H9 (cell line): ENCODE data around the gene ASS1. TPM values are rescaled to one million over a fixed set of nuclear protein-coding genes. Genes with fewer than 3 reads are reported as not detected.

ENCODE experiments used
- DNase-seq: peaks from one replicate; pipeline ENCODE4 v3.0.0-alpha.2; 2017
- H2AFZ ChIP-seq: one replicate; pipeline ENCODE4 v1.6.1; 2013; ENCODE audit warnings: mild to moderate bottlenecking, low read length, control low read depth, moderate library complexity
- H2AK5ac ChIP-seq: 2 replicates; pipeline ENCODE4 v1.6.1; 2013; ENCODE audit warnings: low read length, control low read depth, mixed read lengths; ENCODE audit not compliant: insufficient read length
- H2BK120ac ChIP-seq: one replicate; pipeline ENCODE4 v1.6.1; 2013; ENCODE audit warnings: low read depth, mild to moderate bottlenecking, low read length, control low read depth, inconsistent platforms; ENCODE audit not compliant: poor library complexity, severe bottlenecking
- H2BK12ac ChIP-seq: 2 replicates; pipeline ENCODE4 v1.6.1; 2013; ENCODE audit warnings: low read length, control low read depth, mixed read lengths, low read depth; ENCODE audit not compliant: insufficient read length
- H2BK15ac ChIP-seq: 2 replicates; pipeline ENCODE4 v1.6.1; 2013; ENCODE audit warnings: low read depth, low read length, control low read depth
- H2BK20ac ChIP-seq: one replicate; pipeline ENCODE4 v1.6.1; 2013; ENCODE audit warnings: low read depth, mild to moderate bottlenecking, low read length, control low read depth, inconsistent platforms; ENCODE audit not compliant: poor library complexity, severe bottlenecking
- H2BK5ac ChIP-seq: 2 replicates; pipeline ENCODE4 v1.6.1; 2013; ENCODE audit warnings: low read length, control low read depth, mixed read lengths; ENCODE audit not compliant: insufficient read length
- H3K14ac ChIP-seq: 2 replicates; pipeline ENCODE4 v1.6.1; 2013; ENCODE audit warnings: low read length, control low read depth; ENCODE audit not compliant: insufficient read depth
- H3K18ac ChIP-seq: 2 replicates; pipeline ENCODE4 v1.6.1; 2013; ENCODE audit warnings: low read depth, mild to moderate bottlenecking, mixed read lengths, low read length, control low read depth; ENCODE audit not compliant: insufficient read length
- H3K23ac ChIP-seq: 2 replicates; pipeline ENCODE4 v1.6.1; 2013; ENCODE audit warnings: low read length, control low read depth, mixed read lengths, low read depth; ENCODE audit not compliant: insufficient read length
- H3K23me2 ChIP-seq: 2 replicates; pipeline ENCODE4 v1.6.1; 2013; ENCODE audit warnings: low read depth, mild to moderate bottlenecking, mixed read lengths, low read length, control low read depth; ENCODE audit not compliant: insufficient read length, poor library complexity, severe bottlenecking
- H3K27ac ChIP-seq: 2 replicates; pipeline ENCODE4 v1.5.1; 2013; ENCODE audit warnings: low read length, control low read depth, mixed read lengths, low read depth; ENCODE audit not compliant: insufficient read length
- H3K27me3 ChIP-seq: 2 replicates; pipeline ENCODE4 v1.6.1; 2013; ENCODE audit warnings: low read length, control low read depth, inconsistent platforms; ENCODE audit not compliant: insufficient read depth
- H3K4ac ChIP-seq: 2 replicates; pipeline ENCODE4 v1.6.1; 2013; ENCODE audit warnings: low read depth, mild to moderate bottlenecking, control low read depth, inconsistent platforms, low read length, moderate library complexity
- H3K4me1 ChIP-seq: 2 replicates; pipeline ENCODE4 v1.6.1; 2013; ENCODE audit warnings: low read length, control low read depth, inconsistent platforms; ENCODE audit not compliant: insufficient read depth
- H3K4me2 ChIP-seq: 2 replicates; pipeline ENCODE4 v1.6.1; 2013; ENCODE audit warnings: low read length, control low read depth, mixed read lengths; ENCODE audit not compliant: insufficient read length, insufficient read depth
- H3K56ac ChIP-seq: 2 replicates; pipeline ENCODE4 v1.6.1; 2013; ENCODE audit warnings: low read depth, mild to moderate bottlenecking, mixed read lengths, low read length, control low read depth; ENCODE audit not compliant: insufficient read length
- H3K79me1 ChIP-seq: 2 replicates; pipeline ENCODE4 v1.6.1; 2013; ENCODE audit warnings: low read depth, mild to moderate bottlenecking, moderate library complexity, low read length, control low read depth, inconsistent platforms; ENCODE audit not compliant: insufficient read depth, poor library complexity, severe bottlenecking
- H3K79me2 ChIP-seq: 2 replicates; pipeline ENCODE4 v1.6.1; 2013; ENCODE audit warnings: low read length, control low read depth, inconsistent platforms; ENCODE audit not compliant: insufficient read depth
- H3K9ac ChIP-seq: 2 replicates; pipeline ENCODE4 v1.6.1; 2013; ENCODE audit warnings: low read length, control low read depth, mixed read lengths; ENCODE audit not compliant: insufficient read length; ENCODE audit errors: extremely low read depth
- H3K9me3 ChIP-seq: one replicate; pipeline ENCODE4 v1.6.1; 2013; ENCODE audit warnings: low read depth, low read length, inconsistent platforms; ENCODE audit not compliant: control insufficient read depth
- H3T11ph ChIP-seq: one replicate; pipeline ENCODE4 v1.6.1; 2013; ENCODE audit warnings: mild to moderate bottlenecking, low read length, control low read depth, inconsistent platforms
- H4K20me1 ChIP-seq: one replicate; pipeline ENCODE4 v1.6.1; 2013; ENCODE audit not compliant: control insufficient read depth, insufficient read length, insufficient read depth
- H4K5ac ChIP-seq: 2 replicates; pipeline ENCODE4 v1.6.1; 2013; ENCODE audit warnings: low read depth, mild to moderate bottlenecking, mixed read lengths, low read length, control low read depth; ENCODE audit not compliant: insufficient read length
- H4K8ac ChIP-seq: replicated peaks from 2 replicates; pipeline ENCODE4 v1.6.1; 2013; ENCODE audit warnings: low read length, control low read depth, mixed read lengths, low read depth; ENCODE audit not compliant: insufficient read length
- H4K91ac ChIP-seq: 2 replicates; pipeline ENCODE4 v1.6.1; 2013; ENCODE audit warnings: low read depth, mild to moderate bottlenecking, moderate library complexity, mixed read lengths, low read length, control low read depth; ENCODE audit not compliant: insufficient read length
- H3K27ac Mint-ChIP-seq, 3 experiments: 2 replicates in 2 of 3; 3 replicates in 1 of 3; pipeline ENCODE4 v1.8.0; 2020 to 2021; ENCODE audit warnings: mixed read lengths in 3 of 3, mild to moderate bottlenecking in 1 of 3, moderate library complexity in 1 of 3
- H3K27me3 Mint-ChIP-seq: 2 replicates; pipeline ENCODE4 v1.8.0; 2021; ENCODE audit warnings: low read depth, mild to moderate bottlenecking, moderate library complexity, mixed read lengths
- H3K36me3 Mint-ChIP-seq, 3 experiments: 2 replicates in 2 of 3; 3 replicates in 1 of 3; pipeline ENCODE4 v1.8.0; 2020 to 2021; ENCODE audit warnings: low read depth in 3 of 3, mixed read lengths in 3 of 3; ENCODE audit not compliant: insufficient read depth in 1 of 3
- H3K4me1 Mint-ChIP-seq, 2 experiments: 2 replicates each; pipeline ENCODE4 v1.8.0; 2020; ENCODE audit warnings: mixed read lengths in 2 of 2
- H3K4me3 Mint-ChIP-seq, 2 experiments: 2 replicates in 1 of 2; 3 replicates in 1 of 2; pipeline ENCODE4 v1.8.0; 2020 to 2021; ENCODE audit warnings: mild to moderate bottlenecking in 2 of 2, mixed read lengths in 2 of 2, moderate library complexity in 1 of 2
- H3K9me3 Mint-ChIP-seq, 2 experiments: 2 replicates in 1 of 2; 3 replicates in 1 of 2; pipeline ENCODE4 v1.8.0; 2020; ENCODE audit warnings: mild to moderate bottlenecking in 2 of 2, mixed read lengths in 2 of 2, moderate library complexity in 1 of 2
- WGBS: extraction: QIAGEN DNeasy Blood & Tissue Kit; methylation state at CpG from one replicate; pipeline ENCODE4 v1.1.7; 2013; ENCODE audit warnings: missing lambda C conversion rate, low lambda C conversion rate, mixed read lengths; ENCODE audit not compliant: insufficient read length; ENCODE audit errors: extremely low coverage; 5-methylcytosine and 5-hydroxymethylcytosine counted together
- total RNA-seq: library from RNA; stranded (reverse); gene quantifications from 2 replicates; pipeline ENCODE4 v1.2.1, GENCODE V29; 2021
- TF ChIP-seq, protein P1 (sequence below): fragments of 200-600 bp; sonication (generic); conservative IDR thresholded peaks from 3 replicates; pipeline ENCODE4 v1.8.0; 2021; ENCODE audit warnings: antibody characterized with exemption, mild to moderate bottlenecking

Gene ASS1
- total RNA-seq, 1 experiment from 2014 or later, result 118 TPM

GRCh38 chr9:130472184-130472705 lies 27.5 kb downstream of the ASS1 start:
- H3T11ph ChIP-seq, result no peak overlapping the region
- no peak overlapping the region for H3K27ac ChIP-seq
- no peak overlapping the region for H2BK5ac ChIP-seq
- H2AFZ ChIP-seq, result no peak overlapping the region
- DNase-seq, result no peak
- TF ChIP-seq, protein P1, sequence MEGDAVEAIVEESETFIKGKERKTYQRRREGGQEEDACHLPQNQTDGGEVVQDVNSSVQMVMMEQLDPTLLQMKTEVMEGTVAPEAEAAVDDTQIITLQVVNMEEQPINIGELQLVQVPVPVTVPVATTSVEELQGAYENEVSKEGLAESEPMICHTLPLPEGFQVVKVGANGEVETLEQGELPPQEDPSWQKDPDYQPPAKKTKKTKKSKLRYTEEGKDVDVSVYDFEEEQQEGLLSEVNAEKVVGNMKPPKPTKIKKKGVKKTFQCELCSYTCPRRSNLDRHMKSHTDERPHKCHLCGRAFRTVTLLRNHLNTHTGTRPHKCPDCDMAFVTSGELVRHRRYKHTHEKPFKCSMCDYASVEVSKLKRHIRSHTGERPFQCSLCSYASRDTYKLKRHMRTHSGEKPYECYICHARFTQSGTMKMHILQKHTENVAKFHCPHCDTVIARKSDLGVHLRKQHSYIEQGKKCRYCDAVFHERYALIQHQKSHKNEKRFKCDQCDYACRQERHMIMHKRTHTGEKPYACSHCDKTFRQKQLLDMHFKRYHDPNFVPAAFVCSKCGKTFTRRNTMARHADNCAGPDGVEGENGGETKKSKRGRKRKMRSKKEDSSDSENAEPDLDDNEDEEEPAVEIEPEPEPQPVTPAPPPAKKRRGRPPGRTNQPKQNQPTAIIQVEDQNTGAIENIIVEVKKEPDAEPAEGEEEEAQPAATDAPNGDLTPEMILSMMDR, result no peak
- no peaks in the 10 kb centered on the region for H3K79me2 ChIP-seq
- H4K91ac ChIP-seq, result no peak overlapping the region
- Mint-ChIP-seq H3K27ac (peak overlapping the region in 1 of 3 experiments; percentile 62; a peak in 1 of 7 replicates), H3K4me1 (peaks cover 16 to 43% of the 10 kb centered on the region in 2 experiments), H3K27me3 (no peaks in the 10 kb centered on the region), H3K9me3 (no peaks in the 10 kb centered on the region), H3K36me3 (peaks cover 2 to 23% (median 18%) of the 10 kb centered on the region in 3 experiments; a peak in 6 of 7 replicates), H3K4me3 (no peak overlapping the region)
- no peak overlapping the region for H3K4ac ChIP-seq
- no peaks in the 10 kb centered on the region for H3K79me1 ChIP-seq
- H2BK120ac ChIP-seq, result no peak overlapping the region
- H2BK12ac ChIP-seq, result no peak overlapping the region
- no peaks in the 10 kb centered on the region for H3K27me3 ChIP-seq
- H4K20me1 ChIP-seq, result peaks cover 4% of the 10 kb centered on the region
- no peak overlapping the region for H3K56ac ChIP-seq
- no peak overlapping the region for H2AK5ac ChIP-seq
- no peak overlapping the region for H3K18ac ChIP-seq
- WGBS, result no CpG with 5 or more reads among the region's 19 CpGs
- H3K9me3 ChIP-seq, result no peaks in the 10 kb centered on the region
- no peak overlapping the region for H2BK20ac ChIP-seq
- H3K14ac ChIP-seq, result no peak overlapping the region; the same call in 1 of the 2 replicates
- no peaks in the 10 kb centered on the region for H3K23me2 ChIP-seq
- H4K8ac ChIP-seq, result no peak overlapping the region
- no peak overlapping the region for H3K9ac ChIP-seq
- no peak overlapping the region for H2BK15ac ChIP-seq
- no peak overlapping the region for H4K5ac ChIP-seq
- no peak overlapping the region for H3K4me2 ChIP-seq
- H3K4me1 ChIP-seq, result 0 out of 2 replicates have a peak, but pooled peaks cover 2% of the 10 kb centered on the region
- H3K23ac ChIP-seq, result no peak overlapping the region
